HG02981 (cell line): Measurements from ENCODE around the gene EHMT1.
"Not testable (repeated sequence)": the region's sequence is repeated elsewhere in the genome, so short reads cannot be mapped to it uniquely, and the experiment has no call there.

Experiments used
- ATAC-seq: cut with Tn5 transposase; IDR thresholded peaks from one replicate; pipeline ENCODE4 v1.9.1; 2021; ENCODE audit warnings: mild to moderate bottlenecking, moderate library complexity; ENCODE audit not compliant: unreplicated experiment

The EHMT1 gene

GRCh38 chr9:137800196-137801022, 181.6 kb downstream of the EHMT1 start:
- no peak for ATAC-seq

GRCh38 chr9:137801023-137801319, 182.2 kb downstream of the EHMT1 start:
- no peak for ATAC-seq

DNA sequence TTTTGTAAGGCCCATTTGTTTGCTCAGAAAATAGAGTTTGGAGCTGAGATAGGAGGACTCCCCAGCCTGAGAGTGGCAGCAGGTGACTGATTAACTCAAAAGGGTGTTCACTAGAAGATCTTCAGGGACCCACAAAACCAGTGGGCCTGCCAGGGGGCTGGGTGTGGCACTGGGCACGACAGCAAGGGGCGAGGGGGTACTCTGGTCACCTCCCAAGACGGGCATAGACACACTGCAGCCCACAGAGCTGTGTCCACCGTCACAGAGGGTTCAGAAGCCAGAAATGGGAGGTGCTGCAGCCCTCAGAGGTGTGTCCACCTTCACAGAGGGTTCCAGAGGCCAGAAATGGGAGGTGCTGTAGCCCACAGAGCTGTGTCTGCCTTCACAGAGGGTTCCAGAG, 183.2 kb downstream of the EHMT1 start:
- ATAC-seq = no peak

DNA sequence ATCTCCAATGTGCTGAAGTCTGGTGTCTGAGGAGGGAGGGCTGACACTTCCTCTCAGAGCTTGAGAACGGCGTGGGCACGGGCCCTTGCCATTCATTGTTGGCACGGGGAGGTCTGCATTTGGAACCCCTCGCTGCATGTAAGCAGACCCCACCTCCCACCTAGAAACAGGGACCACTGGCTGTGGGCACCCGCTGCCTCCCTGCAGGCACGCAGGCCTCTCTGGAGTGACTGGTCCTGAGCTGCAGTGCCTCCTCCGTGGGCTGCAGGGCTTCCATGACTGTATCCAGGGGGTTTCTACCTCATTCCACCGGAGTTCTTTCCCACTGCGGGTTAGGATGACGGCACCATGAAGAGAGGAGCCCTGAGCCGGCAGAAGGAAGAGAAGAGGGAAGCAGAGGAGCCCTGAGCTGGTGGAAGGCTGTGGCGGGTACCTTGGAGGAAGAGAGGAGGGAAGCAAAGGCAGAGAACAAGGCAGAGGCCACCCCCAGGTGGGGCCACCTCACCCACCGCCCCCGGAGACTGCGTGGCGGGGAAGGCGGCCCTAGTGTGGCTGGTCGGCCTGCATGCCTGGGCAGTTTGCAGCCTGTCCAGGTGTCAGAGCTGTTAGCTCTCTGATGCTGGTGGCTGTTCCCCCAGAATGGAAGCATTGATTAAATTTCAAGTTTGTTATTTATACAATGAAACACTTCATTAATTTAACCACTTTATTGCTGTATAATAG, 183.9 kb downstream of the EHMT1 start:
- no peak for ATAC-seq

DNA sequence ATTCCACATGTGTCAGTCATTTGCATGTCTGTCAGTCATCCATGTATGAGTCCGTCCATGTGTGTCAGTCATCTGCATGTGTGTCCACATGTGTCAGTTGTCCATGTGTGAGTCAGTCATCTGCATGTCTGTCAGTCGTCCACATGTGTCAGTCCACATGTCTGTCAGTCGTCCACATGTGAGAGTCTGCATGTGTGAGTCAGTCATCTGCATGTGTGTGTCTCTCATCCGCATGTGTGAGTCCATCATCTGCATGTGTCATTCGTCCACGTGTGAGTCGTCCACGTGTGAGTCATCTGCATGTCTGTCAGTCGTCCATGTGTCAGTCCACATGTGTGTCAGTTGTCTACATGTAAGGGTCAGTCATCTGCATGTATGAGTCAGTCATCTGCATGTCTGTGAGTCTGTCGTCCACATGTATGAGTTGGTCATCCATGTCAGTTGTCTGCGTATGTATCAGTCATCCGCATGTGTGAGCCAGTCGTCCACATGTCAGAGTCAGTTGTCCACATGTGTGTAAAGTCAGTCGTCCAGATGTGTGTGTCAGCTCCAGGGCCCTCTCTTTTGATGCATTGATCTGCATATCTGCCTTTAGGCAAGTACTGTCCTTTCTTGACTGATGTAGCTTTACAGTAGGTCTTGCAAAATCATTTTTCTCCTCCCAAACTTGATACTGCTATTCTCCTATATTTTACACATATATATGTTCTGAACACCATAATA, 186.3 kb downstream of the EHMT1 start:
- no peak for ATAC-seq

- ATAC-seq = no peak
Observed at GRCh38 chr9:137807721-137808703, 189.2 kb downstream of the EHMT1 start.

- no peak for ATAC-seq
Observed at GRCh38 chr9:137809040-137809576, 190.3 kb downstream of the EHMT1 start.

DNA sequence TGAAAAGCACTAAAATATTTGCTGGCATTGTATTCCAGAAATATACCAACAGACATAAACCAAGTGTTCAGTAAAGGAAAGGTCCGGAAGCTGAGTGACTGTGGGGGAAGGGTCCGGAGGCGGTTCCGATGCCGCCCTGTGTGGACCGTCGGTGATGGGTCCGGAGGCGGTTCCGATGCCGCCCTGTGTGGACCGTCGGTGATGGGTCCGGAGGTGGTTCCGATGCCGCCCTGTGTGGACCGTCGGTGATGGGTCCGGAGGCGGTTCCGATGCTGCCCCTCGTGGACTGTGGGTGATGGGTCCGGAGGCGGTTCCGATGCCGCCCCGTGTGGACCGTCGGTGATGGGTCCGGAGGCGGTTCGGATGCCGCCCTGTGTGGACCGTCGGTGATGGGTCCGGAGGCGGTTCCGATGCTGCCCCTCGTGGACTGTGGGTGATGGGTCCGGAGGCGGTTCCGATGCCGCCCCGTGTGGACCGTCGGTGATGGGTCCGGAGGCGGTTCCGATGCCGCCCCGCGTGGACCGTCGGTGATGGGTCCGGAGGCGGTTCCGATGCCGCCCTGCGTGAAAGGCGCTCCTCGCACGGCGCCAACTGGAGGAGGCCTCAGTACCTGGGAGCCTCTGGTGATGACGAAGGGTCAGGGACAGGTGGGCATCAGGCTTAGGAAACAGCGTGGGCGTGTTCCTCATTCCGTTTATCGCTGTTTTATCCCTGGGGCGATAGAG, 191.1 kb downstream of the EHMT1 start:
- ATAC-seq = not testable (repeated sequence)

- no peak for ATAC-seq
Observed at GRCh38 chr9:137811283-137811870, 192.6 kb downstream of the EHMT1 start.

GRCh38 chr9:137812356-137813023, 193.7 kb downstream of the EHMT1 start:
- ATAC-seq = no peak

DNA sequence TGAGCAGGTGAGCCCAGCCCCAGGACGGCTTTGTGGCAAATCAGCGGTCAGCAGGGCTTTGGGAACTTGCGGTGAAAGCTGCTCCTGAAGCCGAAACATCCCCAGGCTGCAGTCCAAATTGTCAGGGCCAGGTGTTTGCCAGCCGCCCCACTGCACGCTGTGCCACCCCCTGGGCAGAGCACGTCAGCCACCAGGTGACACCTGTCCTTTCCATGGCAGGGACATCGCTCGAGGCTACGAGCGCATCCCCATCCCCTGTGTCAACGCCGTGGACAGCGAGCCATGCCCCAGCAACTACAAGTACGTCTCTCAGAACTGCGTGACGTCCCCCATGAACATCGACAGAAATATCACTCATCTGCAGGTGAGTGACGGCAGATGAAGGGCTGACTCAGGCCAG, 194.4 kb downstream of the EHMT1 start:
- no peak for ATAC-seq

- no peak for ATAC-seq
Observed at GRCh38 chr9:137813651-137814415, 195.0 kb downstream of the EHMT1 start.

- ATAC-seq = no peak
Observed at GRCh38 chr9:137814436-137814835, 195.6 kb downstream of the EHMT1 start.

DNA sequence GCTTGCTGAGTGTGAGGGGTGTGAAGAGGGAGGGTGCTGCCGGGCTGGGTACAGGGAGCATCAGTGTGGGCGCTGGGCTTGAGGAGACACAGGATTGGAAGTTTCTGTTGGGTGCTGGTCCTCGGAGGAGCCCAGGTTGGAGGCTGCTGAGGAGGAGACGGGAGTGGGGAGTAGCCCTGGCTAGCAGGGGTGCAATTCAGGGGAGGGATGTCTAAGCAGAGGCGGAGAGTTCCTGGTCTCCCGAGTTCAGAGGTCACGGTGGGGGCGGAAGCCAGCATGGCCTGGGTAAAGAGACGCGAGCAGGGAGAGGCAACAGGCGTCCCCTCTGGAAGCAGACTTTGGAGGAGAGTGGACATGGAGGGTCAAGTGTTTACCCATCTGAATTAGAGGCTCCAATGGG, 196.0 kb downstream of the EHMT1 start:
- ATAC-seq = no peak

- ATAC-seq = no peak
Observed at GRCh38 chr9:137815256-137816255, 196.8 kb downstream of the EHMT1 start.

GRCh38 chr9:137816531-137817235, 197.9 kb downstream of the EHMT1 start:
- no peak for ATAC-seq
